DND-41 (cell line): Measurements from ENCODE around the gene R3HCC1L.

Experiments used
- CTCF ChIP-seq: IDR thresholded peaks from 2 replicates; pipeline ENCODE4 v1.5.1; 2012; ENCODE audit warnings: borderline replicate concordance, low read length, moderate library complexity, mild to moderate bottlenecking; ENCODE audit not compliant: poor library complexity, severe bottlenecking; ENCODE audit errors: extremely low read depth
- EZH2 ChIP-seq: IDR thresholded peaks from 3 replicates; pipeline ENCODE4 v1.6.1; 2012; ENCODE audit warnings: borderline replicate concordance, low read depth, mild to moderate bottlenecking, moderate library complexity, low read length, inconsistent platforms; ENCODE audit not compliant: severe bottlenecking

DNA sequence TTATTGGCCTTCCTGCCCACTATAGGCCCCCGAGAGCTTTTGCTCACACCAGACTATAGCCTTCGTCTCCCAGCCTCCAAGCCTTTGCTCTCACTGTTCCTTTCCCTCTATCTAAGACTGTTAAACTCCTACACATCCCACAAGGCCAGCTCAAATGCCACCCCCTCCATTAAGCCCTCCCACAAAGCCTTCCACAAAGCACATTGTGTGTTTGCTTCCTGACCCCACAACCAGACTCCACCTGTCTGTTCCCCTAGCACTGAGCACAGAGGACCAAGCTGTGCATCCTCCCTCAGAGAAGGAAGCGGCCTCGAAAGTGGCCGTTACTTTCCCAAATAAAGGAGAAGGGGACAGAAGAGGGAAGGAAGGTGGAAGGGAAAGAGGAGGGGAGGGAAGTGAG lies 132.2 kb downstream of the R3HCC1L start:
- no peak for TF ChIP-seq EZH2
- TF ChIP-seq CTCF, result no peak
